ENCODE measurements around the gene KRT23. TPM values are rescaled to one million over a fixed set of nuclear protein-coding genes. Genes with fewer than 3 reads are reported as not detected.

Gene KRT23
- total RNA-seq, 1 donor from 2014 or later = 17.1 TPM

DNA sequence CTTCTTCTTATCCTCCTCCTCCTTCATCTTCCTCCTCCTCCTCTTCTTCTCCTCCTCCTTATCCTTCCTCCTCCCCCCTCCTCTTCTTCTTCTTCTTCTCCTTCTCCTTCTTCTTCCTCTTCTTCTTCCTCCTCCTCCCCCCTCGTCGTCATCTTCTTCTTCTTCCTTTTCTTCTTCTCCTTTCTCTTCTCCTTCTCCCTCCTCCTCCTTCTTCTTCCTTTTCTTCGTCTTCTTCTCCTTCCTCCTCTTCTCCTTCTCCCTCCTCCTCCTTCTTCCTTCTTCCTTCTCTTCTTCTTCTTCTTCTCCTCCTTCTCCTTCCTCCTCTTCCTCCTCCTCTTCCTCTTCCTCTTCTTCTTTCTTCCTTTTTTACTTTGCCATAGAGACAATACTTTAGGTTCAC lies 5.1 kb upstream of the KRT23 start:
- no peak overlapping the region for H3K4me3 ChIP-seq (ENCODE audit: low read depth, low read length)
- TF ChIP-seq, protein P1, sequence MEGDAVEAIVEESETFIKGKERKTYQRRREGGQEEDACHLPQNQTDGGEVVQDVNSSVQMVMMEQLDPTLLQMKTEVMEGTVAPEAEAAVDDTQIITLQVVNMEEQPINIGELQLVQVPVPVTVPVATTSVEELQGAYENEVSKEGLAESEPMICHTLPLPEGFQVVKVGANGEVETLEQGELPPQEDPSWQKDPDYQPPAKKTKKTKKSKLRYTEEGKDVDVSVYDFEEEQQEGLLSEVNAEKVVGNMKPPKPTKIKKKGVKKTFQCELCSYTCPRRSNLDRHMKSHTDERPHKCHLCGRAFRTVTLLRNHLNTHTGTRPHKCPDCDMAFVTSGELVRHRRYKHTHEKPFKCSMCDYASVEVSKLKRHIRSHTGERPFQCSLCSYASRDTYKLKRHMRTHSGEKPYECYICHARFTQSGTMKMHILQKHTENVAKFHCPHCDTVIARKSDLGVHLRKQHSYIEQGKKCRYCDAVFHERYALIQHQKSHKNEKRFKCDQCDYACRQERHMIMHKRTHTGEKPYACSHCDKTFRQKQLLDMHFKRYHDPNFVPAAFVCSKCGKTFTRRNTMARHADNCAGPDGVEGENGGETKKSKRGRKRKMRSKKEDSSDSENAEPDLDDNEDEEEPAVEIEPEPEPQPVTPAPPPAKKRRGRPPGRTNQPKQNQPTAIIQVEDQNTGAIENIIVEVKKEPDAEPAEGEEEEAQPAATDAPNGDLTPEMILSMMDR (conservative IDR thresholded peaks at IDR 0.05; ENCODE audit: low read depth, low read length) = no peak
- no peak for DNase-seq (ENCODE audit: low read depth)

DNA sequence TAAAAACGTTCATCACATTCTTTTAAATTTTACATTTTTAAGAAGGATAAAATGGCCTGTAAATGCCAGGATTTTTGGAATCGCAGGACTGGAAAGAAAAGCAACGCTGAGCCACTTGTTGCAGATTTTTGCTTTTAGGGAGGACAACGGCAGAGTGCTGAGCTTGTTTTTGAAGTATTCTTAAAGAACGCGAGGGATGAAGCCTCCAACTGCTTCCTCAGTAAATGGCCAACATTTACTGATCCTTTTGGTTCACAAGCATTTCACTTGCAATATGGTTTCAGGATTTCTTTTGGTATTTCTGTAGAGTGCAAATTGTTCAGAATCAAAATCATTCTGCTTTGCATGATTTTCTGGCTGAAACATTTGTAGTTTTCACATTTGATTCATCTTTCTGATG lies 2.8 kb upstream of the KRT23 start:
- no peak overlapping the region for H3K4me3 ChIP-seq (ENCODE audit: low read depth, low read length)

DNA sequence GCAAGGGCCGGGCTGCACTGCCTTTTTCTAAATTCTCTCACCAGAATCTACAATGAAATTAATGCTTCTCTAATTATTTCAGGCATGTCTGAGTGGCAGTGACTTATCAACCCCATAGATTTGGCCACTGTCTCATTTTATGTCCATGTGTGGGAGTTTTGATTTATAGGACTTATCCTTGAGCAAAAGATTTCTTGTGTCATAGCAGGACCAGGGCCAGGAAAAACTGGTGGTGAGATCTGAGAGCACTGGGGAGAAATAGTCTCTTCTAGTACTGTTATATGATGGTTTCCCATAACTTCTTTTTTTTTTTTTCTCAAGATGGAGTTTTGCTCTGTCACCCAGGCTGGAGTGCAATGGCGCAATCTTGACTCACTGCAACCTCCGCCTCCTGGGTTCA lies 1.5 kb upstream of the KRT23 start:
- H3K4me3 ChIP-seq (ENCODE audit: low read depth, low read length) = no peak overlapping the region
- TF ChIP-seq, protein P1 (conservative IDR thresholded peaks at IDR 0.05; ENCODE audit: low read depth, low read length) = no peak
- no peak for DNase-seq (ENCODE audit: low read depth)

More for the DNA sequence above, 2.8 kb upstream of the KRT23 start:
- TF ChIP-seq, protein P1 (conservative IDR thresholded peaks at IDR 0.05; ENCODE audit: low read depth, low read length) = no peak
- no peak for DNase-seq (ENCODE audit: low read depth)

DNA sequence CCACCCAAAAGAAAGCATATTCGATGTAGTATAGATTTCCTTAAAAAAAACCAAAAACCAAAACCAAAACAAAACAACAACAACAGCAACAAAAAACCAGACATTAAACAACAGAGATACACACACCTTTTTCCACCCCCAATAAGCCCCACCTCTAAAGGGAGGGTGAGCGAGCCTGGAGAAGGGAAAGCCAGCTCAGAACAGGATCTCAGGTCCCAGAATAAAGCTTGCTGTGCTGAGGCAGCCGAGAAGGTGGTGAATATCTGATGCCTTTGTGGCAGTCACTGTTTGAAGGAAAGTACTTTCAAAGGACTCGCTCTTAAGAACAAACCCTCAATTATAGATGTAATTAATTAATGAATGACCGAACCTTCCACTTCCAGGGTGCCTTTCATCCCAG lies 470 bp downstream of the KRT23 start:
- DNase-seq (ENCODE audit: low read depth) = no peak
- H3K4me3 ChIP-seq (ENCODE audit: low read depth, low read length) = peak overlapping the region; percentile 29
- TF ChIP-seq, protein P1 (conservative IDR thresholded peaks at IDR 0.05; ENCODE audit: low read depth, low read length) = no peak

DNA sequence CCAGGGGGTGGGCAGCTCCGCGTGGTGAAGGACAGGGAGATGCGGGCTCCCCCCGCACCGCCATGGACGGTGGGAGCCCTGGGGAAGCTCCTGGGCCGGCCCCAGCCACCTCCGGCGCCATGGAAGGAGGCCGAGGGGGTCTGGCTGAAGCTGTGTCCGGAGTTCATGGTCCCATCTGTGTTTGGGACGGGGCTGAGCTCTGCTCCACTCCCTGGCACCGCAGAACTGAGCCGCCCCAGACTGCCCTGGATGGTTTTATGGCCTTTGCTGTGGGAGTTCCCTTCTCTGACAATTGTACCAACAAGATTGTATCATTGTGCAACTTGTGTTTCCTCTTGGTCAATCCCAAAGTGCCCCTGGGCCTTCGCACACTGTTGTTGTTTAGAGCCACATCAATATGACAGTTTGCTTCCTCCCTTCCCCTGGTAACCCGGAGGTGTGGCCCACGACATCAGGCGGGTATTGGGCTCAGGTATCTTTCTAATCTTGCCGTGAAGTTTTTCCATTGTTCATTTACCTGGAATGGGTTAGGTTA lies 942 bp downstream of the KRT23 start:
- TF ChIP-seq, protein P1 (conservative IDR thresholded peaks at IDR 0.05; ENCODE audit: low read depth, low read length) = no peak
- no peak for DNase-seq (ENCODE audit: low read depth)
- H3K4me3 ChIP-seq (ENCODE audit: low read depth, low read length) = no peak overlapping the region

DNA sequence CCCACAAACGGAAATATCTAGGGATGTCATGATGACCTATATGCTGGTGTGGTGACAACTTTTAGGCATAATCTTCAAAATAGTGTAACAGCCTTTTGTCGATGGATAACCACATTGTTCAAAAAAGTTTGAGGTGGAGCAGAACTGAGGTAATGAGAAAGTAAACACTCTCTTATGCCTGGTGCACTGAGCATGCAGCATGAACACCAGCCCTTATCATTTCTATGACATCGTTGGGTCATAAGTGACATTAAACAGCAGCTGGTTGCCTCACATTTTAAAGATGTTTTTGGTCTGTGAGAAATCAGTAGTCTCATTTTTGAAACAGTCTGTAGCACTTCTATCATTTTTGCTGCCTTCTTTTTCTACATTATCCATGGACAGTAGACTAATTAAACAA lies 1.8 kb downstream of the KRT23 start:
- H3K4me3 ChIP-seq (ENCODE audit: low read depth, low read length) = no peak overlapping the region
- TF ChIP-seq, protein P1 (conservative IDR thresholded peaks at IDR 0.05; ENCODE audit: low read depth, low read length) = no peak
- no peak for DNase-seq (ENCODE audit: low read depth)

DNA sequence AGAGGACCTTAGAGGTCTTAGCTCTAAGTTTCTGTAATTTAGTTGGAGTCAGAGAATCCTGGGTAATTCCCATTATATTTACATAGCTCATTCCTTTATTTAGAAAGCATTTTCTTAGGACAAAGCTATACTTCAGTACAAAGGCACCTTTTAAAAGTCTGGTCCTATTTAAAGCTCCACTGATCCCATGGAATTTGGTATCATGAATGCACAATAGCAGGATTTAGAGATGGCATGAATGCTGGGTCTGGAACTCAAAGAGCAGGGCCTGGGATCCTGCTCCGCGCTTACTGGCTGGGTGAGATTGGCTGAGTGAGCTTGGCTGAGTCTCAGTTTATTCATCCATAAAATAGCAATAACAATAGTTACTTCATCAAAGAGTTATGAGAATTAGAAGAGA lies 4.8 kb downstream of the KRT23 start:
- H3K4me3 ChIP-seq (ENCODE audit: low read depth, low read length) = no peak overlapping the region
- TF ChIP-seq, protein P1 (conservative IDR thresholded peaks at IDR 0.05; ENCODE audit: low read depth, low read length) = no peak
- peak; percentile 83 for DNase-seq (ENCODE audit: low read depth)
